HG03457 (cell line): ENCODE measurements around the gene PLXNB2.
"Not testable (repeated sequence)": the region's sequence is repeated elsewhere in the genome, so short reads cannot be mapped to it uniquely, and the experiment has no call there.

ENCODE experiments used
- ATAC-seq: cut with Tn5 transposase; IDR thresholded peaks from one replicate; pipeline ENCODE4 v1.9.1; 2021; ENCODE audit warnings: moderate number of reproducible peaks; ENCODE audit not compliant: unreplicated experiment

Gene PLXNB2

DNA sequence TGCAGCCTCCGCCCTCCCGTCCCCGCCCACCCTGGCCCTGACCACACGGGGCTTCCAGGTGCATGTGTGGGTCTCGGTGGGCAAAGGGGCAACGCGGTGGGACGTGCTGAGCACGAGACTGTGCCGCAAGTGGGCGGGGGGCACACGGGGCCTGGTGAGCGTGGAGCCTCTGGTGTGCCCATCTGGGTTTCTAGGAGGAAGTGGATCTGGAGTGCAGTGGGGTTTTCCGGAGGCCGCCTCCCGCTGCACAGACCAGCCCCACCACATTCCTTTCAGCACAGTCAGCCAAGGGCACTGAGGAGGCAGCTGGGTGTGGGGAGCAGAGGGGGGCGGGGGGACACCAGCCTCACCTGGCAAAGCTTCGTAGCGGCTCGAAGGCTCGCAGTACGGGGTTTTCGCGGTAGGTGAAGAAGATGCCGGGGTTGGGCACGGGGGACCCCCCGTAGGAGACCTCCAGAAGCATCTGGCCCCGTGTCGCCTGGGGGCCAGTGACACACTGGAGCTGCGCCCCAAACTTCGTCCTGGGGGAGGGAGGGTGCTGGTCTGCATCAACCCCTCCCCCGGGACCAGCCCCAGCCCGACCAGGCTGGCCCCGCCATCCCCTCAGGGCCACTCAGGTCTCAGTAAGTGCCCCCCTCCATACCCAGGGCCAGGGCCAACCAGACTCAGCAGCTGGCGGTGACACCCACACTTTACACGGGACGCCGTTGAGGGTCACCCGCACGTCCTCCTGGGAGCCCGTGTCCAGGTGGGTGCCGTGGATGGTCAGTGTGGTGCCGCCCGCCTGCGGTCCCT, 24.9 kb downstream of the PLXNB2 start:
- no peak for ATAC-seq

DNA sequence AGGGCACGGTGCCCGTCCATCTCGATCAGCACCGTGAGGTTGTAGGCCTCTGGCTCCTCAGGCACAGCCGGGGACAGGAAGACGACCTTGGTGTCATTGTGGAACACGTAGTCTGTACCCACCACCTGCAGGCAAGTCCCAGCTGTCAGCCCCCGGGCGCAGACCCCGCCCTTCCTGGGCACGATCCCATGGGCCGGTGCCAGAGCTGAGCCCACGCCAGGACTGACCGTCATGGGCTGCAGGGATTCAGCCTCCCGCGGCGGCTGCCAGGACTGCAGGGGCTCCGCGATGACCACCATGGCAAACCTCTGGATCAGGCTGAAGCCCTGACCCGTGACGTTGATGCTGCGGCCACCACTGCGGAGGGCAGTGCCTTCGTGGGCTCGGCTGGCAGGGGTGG, 25.5 kb downstream of the PLXNB2 start:
- ATAC-seq = no peak

- ATAC-seq = no peak
Measured at GRCh38 chr22:50281384-50281760, 26.1 kb downstream of the PLXNB2 start.

GRCh38 chr22:50280708-50281383, 26.6 kb downstream of the PLXNB2 start:
- ATAC-seq = no peak

DNA sequence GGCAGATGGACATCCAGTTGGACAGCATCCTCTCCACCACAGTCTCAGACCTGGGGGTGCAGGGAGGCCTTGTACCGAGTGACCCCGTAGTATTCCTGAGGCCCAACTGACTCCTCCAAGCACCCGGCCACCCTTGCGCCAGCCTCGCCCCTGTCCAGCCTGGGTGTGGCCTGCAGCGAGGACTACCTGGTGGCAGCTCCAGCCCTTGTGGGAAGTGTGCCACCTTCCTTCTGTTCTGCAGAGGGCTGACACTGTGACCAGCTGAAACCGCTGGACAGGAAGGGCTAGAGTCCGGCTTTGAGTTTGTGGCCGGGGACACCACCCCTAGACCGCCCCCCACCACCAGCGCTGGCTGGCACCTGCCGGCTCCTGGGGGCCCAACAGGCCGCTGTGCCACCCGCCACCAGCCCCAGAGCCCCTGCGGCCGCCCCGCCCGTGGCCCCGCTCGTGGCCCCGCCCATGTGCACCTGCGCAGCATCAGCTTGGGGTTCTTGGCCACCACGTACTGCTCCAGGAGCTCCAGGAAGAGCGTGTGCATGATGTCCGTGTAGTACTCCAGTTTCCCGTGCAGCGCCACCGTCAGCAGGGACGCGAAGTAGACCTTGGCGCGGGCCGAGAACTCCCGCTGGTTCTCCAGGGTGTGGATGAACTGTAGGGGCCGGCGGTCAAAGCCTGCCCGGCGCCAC, 27.3 kb downstream of the PLXNB2 start:
- ATAC-seq = no peak

- no peak for ATAC-seq
Measured at GRCh38 chr22:50278956-50279619, 28.4 kb downstream of the PLXNB2 start.

- no peak for ATAC-seq
Measured at GRCh38 chr22:50278461-50278860, 29.0 kb downstream of the PLXNB2 start.

DNA sequence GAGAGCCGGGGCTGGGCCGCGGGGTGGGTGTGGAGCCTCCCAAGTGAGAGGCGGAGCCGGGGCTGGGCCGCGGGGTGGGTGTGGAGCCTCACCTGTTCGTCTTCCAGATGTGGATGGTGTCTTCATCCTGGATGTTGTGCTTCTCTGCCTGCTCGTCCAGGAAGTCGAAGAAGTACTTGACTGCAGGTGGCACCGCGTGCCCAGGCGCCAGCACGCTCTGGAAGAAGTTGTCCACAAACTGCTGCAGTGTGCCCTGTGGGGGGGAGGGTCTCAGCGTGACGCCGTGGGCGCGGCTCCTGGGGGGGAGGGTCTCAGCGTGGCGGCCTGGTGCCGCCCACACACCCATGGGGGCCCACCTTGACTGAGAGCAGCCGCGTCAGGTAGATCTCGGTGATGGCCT, 29.7 kb downstream of the PLXNB2 start:
- ATAC-seq = no peak

- no peak for ATAC-seq
Measured at GRCh38 chr22:50276143-50276542, 31.3 kb downstream of the PLXNB2 start.

GRCh38 chr22:50275181-50276055, 32.0 kb downstream of the PLXNB2 start:
- ATAC-seq = no peak

- no peak for ATAC-seq
Measured at GRCh38 chr22:50274771-50275170, 32.7 kb downstream of the PLXNB2 start.

GRCh38 chr22:50274311-50274710, 33.1 kb downstream of the PLXNB2 start:
- no peak for ATAC-seq

DNA sequence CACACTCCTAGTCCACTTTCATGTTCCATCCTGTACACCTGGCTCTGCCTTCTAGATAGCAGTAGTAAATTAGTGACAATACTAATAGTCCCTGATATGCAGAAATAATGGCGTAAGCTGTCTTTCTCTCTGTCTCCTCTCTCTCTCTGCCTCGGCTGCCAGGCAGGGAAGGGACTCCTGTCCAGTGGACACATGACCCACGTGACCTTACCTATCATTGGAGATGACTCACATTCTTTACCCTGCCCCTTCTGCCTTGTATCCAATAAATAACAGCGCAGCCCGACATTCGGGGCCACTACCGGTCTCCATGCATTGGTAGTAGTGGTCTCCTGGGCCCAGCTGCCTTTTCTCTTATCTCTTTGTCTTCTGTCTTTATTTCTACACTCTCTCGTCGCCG, 33.7 kb downstream of the PLXNB2 start:
- not testable (repeated sequence) for ATAC-seq

DNA sequence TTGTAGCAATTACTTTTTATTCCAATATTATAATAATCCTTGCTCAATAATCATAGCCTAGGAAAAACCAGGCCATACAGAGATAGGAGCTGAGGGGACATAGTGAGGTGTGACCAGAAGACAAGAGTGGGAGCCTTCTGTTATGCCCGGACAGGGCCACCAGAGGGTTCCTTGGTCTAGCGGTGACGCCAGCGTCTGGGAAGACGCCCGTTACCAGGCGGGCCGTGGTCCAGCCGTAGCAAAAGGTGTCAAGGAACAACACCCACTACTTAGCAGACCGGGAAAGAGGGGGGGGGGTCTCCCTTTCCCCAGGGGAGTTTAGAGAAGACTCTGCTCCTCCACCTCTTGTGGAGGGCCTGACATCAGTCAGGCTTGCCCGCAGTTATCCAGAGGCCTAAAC, 34.1 kb downstream of the PLXNB2 start:
- not testable (repeated sequence) for ATAC-seq

- ATAC-seq = no peak
Measured at GRCh38 chr22:50272044-50272802, 35.2 kb downstream of the PLXNB2 start.

GRCh38 chr22:50271519-50271970, 35.9 kb downstream of the PLXNB2 start:
- no peak for ATAC-seq

GRCh38 chr22:50270666-50271394, 36.6 kb downstream of the PLXNB2 start:
- ATAC-seq = no peak

GRCh38 chr22:50269970-50270665, 37.3 kb downstream of the PLXNB2 start, which contains the start of gene MAPK11:
MAPK11 (minus strand) TSS chr22:50270380; CDS start chr22:50270292, 88 bp downstream.
- ATAC-seq = no peak
